HG03280 (cell line): ENCODE results near the gene UGT1A7.
"Not testable (repeated sequence)": the region's sequence is repeated elsewhere in the genome, so short reads cannot be mapped to it uniquely, and the experiment has no call there.

Experiments used
- ATAC-seq: cut with Tn5 transposase; IDR thresholded peaks from one replicate; pipeline ENCODE4 v1.9.1; 2021; ENCODE audit warnings: mild to moderate bottlenecking, moderate library complexity; ENCODE audit not compliant: unreplicated experiment

The UGT1A7 gene

DNA sequence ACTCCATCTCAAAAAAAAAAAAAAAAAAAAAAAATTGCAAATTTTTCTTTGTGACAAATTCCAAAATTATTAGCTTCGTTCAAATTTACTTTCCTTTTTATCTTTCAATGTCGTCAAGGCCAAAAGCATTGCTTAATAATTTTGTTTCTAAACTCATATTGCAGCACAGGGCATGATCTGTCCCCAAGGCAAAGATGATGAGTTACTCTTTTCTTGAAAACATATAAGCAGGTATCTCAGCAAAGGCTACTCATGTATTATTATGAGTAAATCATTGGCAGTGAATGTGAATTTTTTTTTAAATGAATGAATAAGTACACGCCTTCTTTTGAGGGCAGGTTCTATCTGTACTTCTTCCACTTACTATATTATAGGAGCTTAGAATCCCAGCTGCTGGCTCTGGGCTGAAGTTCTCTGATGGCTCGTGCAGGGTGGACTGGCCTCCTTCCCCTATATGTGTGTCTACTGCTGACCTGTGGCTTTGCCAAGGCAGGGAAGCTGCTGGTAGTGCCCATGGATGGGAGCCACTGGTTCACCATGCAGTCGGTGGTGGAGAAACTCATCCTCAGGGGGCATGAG, at the start of gene UGT1A7:
UGT1A7 (plus strand) TSS at position 381 of the 579 bp plus-strand sequence; CDS start at position 418, 37 bp downstream.
- ATAC-seq = no peak

DNA sequence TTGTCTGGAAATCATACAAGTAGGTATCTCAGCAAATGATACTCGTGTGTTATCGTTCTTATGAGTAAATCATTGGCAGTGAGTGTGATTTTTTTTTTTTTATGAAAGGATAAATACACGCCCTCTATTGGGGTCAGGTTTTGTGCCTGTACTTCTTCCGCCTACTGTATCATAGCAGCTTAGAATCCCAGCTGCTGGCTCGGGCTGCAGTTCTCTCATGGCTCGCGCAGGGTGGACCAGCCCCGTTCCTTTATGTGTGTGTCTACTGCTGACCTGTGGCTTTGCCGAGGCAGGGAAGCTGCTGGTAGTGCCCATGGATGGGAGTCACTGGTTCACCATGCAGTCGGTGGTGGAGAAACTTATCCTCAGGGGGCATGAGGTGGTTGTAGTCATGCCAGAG, 45.4 kb upstream of the UGT1A7 start, which contains the start of gene UGT1A10:
UGT1A10 (plus strand) TSS at position 143 of the 400 bp plus-strand sequence; CDS start at position 218, 75 bp downstream.
- ATAC-seq = not testable (repeated sequence)

DNA sequence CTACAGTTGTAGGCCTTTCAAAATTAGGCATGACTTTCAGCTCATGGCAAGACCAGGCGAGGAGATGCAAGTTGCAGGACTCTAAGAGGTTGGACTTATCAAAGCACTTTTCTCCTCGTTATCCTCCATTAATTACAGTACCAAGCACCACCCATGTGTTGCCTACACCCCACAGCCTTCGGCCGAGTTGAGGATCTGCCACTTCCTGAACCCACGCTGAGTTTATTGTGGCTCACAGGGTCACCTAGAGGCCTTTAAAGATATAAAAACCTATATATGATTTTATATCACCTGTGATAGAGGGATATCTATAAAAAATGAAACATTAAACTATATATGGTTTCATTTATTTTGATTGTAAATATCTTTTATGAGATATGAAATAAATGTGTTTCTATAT, 42.9 kb upstream of the UGT1A7 start:
- no peak for ATAC-seq

DNA sequence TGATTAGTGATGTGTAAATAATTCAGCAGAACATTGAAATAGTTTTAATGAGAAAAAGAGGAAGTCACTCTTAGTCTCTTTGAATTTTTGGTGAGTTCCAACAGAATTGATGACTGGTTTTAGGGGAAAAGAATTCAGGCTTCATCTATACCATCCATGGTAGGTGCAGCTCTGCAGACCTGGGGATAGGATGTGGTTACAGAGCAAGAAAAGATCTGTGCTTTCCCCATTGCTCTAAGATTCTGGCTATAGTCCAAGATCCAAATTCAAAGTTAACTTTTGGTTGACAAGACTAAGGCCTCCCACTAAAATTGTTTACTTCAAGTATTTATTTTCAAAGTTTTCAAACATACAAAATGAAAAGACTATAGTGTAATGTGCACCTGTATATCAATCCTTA, 41.8 kb upstream of the UGT1A7 start:
- no peak for ATAC-seq

DNA sequence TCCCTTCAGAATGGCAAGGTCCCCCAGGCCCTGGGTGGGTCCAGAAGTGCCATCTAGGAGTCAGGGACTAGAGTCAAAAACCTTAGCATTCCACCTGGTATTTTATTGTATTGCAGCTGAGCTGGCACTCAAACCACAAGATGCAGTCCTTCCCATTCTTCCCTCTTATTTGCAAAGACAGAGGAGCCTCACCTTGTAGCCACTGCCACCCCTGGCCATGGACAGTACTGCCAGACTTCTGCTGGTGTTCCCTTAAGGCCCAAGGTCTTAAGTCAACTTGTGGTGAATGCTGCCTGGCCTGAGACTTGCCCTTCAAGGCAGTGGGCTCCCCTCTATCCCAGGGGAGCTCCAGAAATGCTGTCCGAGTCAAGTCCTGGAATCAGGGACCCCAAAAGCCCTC, 38.6 kb upstream of the UGT1A7 start:
- ATAC-seq = no peak

DNA sequence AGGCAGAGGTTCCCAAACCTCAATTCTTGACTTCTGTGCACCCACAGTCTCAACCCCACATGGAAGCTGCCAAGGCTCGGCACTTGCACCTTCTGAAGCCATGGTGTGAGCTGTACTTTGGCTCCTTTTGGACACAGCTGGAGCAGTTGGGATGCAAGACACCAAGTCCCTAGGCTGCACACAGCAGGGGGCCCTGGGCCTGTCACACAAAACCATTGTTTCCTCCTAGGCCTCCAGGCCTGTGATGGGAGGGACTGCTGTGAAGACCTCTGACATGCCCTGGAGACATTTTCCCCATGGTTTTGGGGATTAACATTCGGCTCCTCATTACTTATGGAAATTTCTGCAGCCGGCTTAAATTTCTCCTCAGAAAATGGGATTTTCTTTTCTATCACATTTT, 35.7 kb upstream of the UGT1A7 start:
- ATAC-seq = not testable (repeated sequence)

DNA sequence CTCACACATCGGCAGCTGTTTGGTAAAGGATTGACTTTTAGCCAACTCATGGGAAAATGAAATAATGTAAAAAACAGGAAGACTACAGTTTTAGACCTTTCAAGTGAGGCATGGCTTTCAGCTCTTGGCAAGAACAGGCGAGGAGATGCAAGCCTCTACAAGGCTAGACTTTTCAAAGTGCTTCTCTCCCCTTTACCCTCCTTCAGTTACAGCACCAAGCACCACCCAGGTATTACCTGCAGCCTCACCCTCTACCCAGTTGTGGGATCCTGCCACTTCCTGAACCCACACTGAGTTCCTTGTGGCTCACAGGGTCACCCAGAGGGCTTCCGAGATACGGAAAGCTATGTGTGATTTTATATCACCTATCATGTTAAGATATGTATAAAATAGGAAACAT, 30.7 kb upstream of the UGT1A7 start:
- ATAC-seq = no peak

DNA sequence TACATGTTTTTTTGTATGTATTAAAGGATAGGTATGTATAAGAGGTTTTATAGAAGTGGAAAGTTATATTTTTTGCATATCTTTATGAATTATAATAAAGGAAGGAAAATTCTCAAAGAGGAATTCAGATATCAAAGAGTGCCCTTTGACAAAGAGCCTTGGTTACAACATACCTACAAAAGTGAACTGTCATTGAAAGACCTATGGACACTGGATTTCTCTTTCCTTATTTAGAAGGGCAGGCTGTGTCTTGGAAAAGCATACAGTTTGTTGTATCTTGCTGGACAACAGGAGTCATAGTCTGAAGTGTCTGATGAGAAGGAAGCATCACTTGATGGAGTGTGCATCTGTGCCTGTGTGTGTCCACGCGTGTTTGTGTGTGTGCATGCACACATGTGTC, 30.3 kb upstream of the UGT1A7 start:
- no peak for ATAC-seq

DNA sequence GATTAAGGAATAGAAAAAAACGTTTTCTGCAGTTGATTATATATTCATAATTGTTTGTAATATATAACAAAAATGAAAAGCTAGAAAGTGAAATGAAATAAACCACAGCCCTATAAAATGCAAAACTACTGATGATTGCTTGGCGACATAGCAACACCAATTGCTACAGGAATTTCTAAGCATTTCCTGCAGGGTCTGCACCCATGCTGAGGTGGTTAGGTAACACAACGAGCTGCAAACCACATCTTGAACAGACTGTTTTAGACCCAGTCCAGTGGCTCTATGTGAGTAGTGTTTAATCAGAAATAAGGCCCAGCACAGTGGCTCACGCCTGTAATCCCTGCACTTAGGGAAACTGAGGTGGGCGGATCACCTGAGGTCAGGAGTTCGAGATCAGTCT, 27.2 kb upstream of the UGT1A7 start:
- ATAC-seq = no peak

DNA sequence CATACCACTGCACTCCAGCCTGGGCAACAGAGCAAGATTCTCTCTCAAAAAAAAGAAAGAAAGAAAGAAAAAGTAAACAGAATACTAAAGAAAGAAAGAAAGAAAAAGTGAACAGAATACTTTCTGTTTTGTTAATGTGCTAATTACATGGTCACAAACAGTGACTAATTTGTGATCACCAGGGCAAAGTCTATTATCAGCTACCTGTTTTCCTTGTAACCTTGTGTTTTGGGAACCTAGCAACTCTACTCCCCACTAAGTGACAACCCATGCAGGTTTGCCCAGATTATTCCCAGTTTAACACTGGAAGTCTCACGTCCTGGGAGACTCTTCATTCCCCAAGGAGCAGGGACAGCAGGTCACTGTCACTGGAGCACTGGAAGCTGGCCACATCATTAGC, 26.7 kb upstream of the UGT1A7 start:
- no peak for ATAC-seq

DNA sequence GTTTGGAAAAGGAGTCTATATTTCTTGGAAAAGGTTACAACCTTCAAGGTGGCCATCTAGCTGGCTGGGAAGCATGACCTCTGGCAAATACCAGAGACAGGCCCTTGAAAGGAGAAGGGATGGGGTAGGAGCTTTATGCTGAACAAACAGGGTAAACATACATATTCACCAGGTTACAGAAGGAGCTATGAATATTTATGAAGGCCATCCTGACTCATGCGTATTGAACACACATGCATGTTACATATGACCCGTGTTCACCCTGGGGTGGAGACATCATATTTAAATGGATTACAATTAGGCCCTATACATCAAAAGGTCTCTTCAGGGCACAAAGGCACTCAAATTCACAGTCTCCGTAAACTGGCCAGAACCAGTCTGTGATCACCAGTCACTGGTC, 25.8 kb upstream of the UGT1A7 start:
- not testable (repeated sequence) for ATAC-seq

DNA sequence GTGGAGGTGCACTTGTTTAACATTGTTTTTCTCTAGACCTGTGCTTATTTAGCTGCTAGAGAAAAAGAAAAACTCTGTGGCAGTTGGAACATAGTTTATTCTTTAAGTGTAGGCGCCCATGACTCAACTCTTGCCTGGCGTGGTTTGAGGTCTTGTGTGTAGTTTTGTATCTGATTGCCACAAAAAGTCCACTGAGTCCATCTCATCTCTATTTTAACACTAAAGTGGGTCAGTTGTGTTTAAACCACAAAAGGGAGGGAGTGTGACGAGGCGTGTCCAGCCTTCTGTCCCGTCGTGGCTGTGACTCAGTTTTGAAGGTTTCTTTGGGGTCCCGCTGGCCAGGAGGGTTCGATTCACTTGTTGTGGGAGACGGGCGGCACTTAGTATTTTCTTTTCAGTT, 25.3 kb upstream of the UGT1A7 start:
- no peak for ATAC-seq

DNA sequence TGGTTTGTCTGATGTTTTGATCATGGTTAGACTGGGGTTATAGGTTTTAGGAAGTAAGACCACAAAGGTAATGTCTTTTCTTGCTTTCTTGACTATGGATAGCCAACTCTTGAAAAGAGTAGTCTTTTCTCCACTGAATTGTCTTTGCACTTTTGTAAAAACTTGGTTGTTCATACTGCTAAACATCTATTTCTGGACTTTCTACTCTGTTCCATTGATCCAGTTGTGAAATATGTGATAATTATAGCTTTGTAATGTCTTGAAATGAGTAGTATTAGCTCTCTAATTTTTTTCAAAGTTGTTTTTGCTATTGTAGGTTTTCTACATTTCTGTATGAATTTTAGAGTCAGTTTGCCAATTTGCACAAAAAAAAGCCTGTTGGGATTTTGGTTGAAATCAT, 23.1 kb upstream of the UGT1A7 start:
- no peak for ATAC-seq

DNA sequence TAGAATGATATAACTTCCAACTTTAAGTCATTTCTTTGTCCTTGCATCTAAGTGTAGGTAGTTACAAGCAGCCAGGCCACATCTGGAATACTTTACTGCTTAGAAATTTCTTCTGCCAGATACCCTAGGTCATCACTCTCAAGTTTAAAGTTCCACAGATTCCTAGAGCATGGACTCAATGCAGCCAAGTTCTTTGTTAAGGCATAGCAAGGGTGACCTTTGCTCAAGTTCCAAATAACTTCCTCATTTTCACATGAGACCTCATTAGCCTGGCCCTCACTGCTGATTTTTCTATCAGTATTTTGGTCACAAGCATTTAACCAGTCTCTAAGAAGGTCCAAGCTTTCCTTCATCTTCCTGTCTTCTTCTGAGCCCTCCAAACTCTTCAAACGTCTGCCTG, 17.8 kb upstream of the UGT1A7 start:
- no peak for ATAC-seq

DNA sequence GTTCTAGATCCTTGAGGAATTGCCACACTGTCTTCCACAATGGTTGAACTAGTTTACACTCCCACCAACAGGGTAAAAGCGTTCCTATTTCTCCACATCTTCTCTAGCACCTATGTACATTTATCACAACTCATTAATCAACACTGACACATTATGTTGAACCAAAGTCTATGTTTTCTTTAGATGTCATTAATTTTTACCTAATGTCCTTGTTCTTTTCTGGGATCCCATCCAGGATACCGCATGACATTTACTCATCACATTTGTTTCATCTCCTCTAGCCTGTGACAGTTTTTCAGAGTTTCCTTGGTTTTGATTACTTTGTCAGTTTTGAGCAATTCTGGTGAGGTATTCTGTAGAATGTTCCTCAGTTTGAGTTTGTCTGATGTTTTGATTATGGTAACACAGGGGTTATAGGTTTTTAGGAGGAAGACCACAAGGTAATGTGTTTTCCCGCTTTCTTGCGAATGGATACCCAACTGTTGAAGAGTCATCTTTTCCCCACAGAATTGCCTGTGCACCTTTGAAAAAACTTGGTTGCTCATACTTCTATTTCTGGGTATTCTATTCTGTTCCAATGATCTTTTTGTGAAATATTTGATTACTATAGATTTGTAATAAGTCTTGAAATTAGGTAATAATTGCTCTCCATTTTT, 13.0 kb upstream of the UGT1A7 start:
- no peak for ATAC-seq

DNA sequence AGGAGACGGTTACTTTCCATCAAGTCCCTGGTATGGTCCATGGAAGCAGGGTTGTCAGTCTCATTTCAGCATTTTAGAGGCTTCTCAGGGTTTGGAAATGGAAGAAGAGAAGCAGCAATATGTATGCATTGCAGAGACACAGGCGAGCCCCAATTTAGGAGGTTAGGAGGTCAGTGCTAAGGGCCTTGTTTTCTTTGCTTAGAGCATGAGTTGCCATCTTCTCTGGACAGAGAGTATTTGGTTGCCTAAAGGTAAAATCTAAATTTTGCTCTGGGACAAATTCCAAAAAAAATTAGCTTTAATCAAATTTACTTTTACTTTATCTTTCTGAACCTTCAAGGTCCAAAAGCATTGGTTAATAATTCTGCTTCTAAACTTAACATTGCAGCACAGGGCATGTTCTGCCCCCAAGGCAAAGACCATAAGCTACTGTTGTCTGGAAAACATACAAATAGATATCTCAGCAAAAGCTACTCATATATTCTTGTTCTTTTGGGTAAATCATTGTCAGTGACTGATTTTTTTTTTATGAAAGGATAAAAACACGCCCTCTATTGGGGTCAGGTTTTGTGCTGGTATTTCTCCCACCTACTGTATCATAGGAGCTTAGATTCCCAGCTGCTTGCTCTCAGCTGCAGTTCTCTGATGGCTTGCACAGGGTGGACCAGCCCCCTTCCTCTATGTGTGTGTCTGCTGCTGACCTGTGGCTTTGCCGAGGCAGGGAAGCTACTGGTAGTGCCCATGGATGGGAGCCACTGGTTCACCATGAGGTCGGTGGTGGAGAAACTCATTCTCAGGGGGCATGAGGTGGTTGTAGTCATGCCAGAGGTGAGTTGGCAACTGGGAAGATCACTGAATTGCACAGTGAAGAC, 10.2 kb upstream of the UGT1A7 start, which contains the start of gene UGT1A9:
UGT1A9 (plus strand) TSS at position 609 of the 872 bp plus-strand sequence; CDS start at position 646, 37 bp downstream.
- no peak for ATAC-seq

DNA sequence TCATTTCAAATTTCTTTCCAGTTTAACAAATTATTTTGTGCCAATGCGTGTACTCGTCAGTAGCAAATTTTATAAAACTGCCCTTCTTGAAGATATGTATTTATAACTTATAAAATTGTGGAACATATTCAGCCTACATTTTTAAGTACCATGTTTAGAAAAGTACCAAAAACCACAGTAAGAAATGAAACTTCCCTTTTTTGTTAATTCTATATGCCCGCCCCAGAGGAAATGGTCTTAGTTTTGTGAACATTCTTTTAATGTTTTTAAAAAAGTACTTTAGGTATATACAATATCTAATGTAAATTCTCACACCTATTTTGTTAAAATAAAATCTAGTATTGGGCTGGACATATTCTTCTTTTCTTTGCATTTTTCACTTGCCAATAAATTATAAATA, 8.8 kb upstream of the UGT1A7 start:
- no peak for ATAC-seq

DNA sequence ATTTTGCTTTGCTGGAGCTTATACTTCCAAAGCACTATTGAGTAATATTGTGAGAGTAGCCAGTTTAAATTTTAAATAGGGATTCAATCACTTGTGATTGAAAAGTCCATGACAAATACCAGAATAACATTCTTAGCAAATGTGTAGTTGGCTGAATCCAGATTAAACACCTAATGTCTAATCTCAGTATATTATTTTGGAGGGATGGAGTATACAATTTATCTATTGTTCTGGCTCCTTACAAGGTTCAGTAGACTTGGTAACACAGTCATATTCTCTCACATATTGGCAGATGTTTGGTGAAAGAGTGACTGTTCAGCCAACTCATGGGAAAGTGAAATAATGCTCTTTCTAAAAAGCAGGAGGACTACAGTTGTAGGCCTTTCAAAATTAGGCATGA, 7.8 kb upstream of the UGT1A7 start:
- no peak for ATAC-seq

DNA sequence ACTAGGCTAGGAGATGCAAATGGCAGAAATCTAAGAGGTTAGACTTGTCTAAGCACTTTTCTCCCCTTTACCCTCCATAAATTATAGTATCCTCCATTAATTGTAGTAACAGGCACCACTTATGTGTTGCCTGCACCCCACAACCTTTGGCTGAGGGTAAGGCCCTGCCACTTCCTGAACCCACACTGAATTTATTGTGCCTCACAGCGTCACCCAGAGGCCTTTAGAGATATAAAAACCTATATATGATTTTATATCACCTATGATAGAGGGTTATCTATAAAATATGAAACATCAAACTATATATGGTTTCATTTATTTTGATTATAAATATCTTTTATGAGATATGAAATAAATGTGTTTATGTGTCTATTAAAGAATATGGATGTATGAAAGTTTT, 7.4 kb upstream of the UGT1A7 start:
- ATAC-seq = no peak

DNA sequence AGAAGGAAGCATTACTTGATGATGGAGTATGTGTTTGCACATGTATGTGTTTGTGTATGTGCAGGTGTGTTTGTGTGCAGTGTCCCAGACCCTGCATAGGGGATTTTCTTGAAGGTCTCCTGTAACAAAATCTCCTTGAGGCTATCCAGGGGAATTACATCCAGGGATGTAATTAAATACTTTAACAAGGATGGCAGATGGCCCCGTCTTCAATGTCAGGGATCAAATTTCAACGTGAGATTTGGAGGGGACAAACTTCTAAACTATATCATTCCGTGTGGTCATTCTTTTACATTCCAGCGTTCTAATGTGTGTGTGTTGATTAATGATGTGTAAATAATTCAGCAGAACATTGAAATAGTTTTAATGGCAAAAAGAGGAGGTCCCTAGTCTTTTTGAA, 6.7 kb upstream of the UGT1A7 start:
- no peak for ATAC-seq

DNA sequence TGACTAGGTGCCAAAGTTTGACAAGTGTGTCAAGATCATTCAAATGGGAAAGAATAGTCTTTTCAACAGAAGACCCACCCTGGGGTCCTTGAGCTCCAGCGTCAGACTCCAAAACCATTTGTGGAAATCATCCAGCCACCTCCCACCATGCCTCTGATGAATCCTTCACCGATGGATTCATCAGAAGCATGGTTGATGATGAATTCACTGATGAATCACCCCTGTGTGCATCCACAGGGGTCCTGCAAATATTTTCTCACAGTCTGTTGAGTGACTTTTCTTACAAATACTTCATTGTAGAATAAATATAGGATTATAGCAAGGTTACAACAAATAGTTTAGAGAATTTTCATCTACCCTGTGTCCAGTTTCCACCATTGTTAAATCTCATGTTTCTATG, 5.7 kb upstream of the UGT1A7 start:
- ATAC-seq = no peak

DNA sequence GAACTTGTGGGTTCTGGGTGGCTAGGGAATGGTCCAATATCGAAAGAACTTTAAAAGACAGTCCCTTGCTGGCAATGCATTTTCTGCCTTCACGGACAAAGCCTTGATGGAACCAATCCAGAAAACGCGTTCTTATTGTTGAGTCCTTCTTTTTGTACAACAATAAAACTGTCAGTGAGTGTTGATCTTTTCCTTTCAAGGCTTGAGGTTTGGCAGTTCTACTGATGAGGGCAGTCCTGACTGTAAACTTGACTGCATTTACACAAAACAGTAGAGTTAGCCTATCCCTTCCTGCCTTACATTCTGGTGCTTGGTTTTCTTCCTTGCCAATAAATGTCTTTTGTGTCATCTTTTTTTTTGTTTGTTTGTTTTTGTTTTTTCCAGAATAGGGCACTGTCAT, 2.5 kb upstream of the UGT1A7 start:
- ATAC-seq = no peak
